Brain pericyte (primary cell): ENCODE data around the gene TNRC18.

ENCODE experiments used
- DNase-seq: peaks from one replicate; pipeline ENCODE4 v3.0.0-alpha.2; 2012; ENCODE audit warnings: low read depth, low spot score

TNRC18 gene

GRCh38 chr7:5450549-5451327, 27.1 kb upstream of the TNRC18 start:
- DNase-seq: no peak

DNA sequence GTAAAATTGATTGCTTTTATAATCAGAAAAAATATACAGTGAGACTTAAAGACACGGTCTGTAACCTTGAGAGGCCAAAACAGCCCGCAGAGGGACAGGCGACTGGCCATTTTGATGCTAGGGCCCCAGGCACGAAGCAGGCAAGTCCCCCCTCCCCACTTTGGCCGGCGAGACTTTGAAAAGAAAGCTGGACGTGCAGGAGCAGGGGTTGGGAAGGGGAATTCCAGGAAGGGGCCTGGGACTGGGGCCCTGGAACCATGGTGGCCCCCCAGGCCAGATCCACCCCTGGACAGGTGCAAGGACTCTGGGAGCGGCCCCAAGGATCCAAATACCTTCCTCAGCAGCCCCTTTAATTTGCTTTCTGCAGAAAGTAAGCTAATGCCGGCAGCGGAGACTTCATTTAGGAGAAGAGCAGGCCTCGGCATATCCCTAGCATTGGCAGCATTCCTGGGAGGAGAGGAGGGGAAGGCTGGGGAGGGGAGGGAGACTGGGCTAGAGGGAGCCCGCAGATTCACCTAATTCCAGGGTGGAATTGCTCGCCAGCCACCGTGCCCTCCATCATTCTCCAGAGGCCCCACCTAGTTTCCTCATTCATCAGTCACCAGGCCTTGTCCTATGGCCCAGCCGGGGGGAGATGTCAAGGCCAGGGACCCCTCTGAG, 24.9 kb upstream of the TNRC18 start:
- DNase-seq: no peak

DNA sequence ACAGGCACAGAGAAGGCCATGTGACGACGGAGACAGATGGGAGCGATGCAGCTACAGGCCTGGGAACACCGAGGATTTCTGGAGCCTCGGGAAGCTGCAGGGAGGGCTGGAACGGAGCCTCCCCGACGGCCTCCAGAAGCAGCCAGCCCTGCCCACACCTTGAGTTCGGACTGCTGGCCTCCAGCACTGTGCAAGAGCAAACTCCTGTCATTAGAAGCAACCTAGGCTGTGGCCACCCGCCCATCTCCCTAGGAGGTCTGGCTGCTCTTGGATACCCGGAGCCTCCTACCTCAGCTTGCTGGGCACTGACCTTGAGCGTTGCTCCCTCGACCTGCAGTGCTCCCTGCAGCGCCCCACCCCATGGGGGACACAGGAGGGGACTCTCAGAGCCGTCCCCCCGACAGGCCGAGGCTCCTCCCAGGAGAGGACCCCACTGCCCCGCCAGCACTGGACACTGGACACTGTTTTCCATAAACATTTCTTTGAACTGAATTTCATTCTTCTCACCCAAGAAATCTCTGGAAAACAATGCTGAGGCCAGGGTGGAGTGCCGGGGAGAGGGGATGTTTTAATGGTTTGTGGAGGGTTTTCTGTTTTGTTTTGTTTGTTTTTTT, 22.5 kb upstream of the TNRC18 start:
- no peak for DNase-seq

DNA sequence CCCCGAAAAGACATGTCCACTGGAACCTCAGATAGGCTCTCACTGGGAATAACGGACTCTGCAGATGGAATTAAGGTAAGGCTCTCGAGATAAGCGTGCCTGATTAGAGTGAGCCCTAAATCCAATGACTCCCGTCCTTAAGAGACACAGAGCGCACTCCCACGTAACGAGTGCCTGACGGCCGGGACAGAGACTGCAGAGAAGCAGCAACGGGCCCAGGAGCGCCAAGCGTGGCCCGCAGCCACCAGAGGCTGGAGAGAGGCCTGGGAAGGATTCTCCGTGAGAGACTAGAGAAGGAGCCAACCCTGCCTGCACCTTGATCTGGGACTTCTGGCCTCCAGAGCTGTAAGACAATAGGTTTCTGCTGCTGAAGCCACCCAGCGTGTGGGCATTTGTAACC, 20.0 kb upstream of the TNRC18 start:
- DNase-seq: no peak

DNA sequence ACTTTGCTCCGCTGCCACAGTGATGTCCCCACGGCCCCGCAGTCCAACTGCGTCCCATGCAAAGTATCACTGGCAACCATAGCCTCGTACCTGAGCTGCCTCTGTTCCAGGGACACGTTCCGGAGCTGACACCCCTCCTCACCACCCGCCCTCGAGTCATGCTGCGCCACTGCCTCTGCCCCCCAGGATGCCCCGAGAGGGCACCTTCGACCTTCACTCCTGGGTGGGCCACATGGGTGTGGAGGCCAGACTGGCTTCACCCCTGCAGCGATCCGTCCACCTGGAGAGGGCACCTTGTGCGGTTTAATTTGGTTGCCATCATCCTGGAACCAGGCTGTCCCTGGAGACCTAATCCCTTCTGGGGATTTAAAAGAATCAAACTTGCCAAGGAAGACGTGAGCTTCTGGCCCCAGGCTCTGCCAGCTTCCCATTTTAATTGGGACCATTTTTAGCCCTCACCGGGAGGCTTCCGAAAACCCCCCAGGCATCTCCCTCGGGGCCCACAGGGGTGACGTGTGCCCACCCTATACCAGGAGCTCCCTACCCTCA, 19.2 kb upstream of the TNRC18 start:
- DNase-seq: no peak

DNA sequence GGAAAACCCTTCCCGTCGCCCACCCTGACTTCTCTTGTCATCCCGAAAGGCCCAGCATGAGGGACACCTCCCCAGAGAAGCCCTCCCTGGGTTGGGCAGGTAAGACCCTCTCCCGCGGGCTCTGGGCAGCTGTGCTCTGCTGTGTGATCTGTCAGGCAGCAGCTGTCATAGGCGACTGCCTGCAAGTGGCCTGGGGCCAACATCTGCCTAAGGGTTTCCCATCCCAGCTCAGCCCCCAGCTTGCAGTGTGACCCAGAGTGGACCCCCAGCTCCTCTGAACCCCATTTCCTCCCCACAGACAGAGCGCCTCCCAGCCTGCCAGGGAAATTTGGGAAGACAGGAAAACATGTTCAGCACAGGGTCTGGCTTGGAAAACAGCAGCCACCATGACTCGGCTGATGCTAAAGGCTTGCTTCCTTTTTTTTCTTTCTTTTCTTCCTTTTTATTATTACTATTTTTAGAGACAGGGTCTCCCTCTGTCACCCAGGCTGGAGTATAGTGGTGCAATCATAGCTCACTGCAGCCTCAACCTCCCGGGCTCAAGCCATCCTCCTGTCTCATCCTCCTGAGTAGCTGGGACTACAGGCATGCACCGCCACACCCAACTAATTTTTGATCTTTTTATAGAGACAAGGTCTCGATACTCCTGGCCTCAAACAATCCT, 18.3 kb upstream of the TNRC18 start:
- DNase-seq: no peak

DNA sequence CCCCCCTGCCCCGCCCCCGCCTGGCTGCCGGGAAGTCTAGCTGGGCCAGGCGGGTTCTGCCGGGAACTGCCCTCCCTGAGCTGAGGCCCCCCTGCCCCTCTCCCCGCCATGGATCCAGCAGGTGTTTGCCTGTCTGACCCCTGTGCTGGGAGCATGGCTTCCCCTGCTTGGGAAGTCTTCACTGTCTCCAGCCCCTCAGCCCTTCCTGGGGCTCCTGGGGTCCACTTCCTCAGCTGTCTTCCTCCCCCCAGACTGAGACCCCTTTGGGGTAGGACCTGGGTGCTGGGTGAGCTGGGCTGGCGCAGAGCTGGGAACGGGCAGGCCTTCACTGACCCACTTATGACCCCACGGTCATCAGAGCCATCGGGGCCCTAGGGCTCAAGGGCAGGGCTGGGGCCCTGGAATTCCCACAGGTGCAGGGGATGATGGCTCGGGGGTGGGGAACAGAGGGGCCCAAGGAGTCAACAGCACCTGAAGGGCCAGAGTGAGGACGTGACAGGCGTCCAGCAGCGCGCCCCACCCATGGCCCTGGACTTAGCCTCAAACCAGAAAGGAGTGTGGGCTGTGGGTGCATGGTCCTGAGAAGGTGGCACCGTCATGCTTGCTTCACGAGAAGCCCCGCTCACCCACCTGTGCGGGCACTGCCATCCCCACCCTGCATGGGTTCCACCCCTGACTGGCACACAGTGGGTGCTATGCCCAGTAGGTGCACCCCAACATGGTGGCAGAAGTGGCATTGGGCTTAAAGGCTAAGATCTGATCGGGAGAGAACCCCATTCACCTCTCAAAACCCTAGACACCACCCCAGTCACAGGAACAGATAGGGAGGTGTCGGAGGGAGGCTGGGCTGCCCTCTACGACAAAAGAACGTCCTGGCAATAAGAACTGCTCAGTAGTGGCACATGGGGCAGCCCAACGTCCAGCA, 16.2 kb upstream of the TNRC18 start:
- DNase-seq: no peak

DNA sequence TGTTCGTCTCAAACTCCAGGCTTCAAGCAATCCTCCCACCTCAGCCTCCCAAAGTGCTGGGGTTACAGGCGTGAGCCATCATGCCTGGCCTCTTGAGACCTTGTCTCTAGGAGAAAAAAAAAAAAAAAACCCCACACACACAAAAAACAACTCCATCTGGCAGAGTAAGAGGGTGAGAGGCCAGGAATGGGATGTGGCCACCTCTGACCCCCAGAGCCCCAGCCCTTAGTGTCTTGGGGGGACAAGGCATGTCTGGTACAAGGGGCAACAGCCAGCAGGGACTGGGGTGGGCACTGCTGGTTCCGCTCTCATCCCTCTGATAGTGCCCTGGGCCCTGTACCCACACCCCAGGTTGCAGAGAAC, 15.6 kb upstream of the TNRC18 start:
- DNase-seq: no peak

DNA sequence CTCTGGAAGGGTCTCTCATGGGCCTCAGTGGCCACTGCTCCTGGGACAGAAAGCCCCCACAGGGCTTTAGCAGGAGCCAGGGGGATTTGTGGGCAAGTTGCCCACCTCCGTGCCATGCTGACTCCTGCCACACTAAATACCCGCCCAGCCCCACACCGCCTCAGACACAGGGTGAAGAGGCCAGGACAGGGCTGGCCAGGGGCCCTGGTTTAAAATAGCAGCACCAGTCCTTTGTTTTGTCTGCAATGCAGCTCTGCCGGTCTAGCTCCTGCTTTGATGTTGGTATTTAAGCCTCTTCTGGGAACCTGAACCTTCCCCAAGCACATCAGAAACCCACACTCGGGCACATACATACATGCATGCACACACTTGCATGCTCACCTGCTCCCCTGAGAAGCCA, 14.4 kb upstream of the TNRC18 start:
- no peak for DNase-seq

- DNase-seq: no peak
These were observed 13.8 kb upstream of the TNRC18 start for GRCh38 chr7:5437348-5437892.

GRCh38 chr7:5436003-5436678, 12.5 kb upstream of the TNRC18 start:
- DNase-seq: no peak

GRCh38 chr7:5435291-5436002, 11.8 kb upstream of the TNRC18 start:
- no peak for DNase-seq

DNA sequence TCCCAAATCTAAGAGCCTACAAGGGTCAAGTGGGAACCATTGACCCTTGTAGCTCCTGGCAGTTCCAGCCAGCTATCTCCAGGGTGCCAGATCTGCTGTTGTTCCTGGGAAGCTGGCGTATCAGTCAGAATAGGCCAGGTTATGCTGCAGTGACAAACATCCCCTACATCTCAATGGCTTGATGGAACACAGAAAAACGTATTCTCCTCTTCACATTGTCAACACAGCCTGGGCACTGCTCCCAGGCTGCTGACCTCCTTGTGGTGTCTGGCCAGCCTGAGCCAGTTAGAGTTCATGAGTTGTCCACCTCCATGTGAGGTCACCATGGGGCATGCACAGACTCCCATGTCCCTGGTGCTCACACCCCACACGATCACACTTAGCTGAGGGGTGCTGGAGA, 9.5 kb upstream of the TNRC18 start:
- no peak for DNase-seq

GRCh38 chr7:5432691-5433090, 9.1 kb upstream of the TNRC18 start:
- no peak for DNase-seq

DNA sequence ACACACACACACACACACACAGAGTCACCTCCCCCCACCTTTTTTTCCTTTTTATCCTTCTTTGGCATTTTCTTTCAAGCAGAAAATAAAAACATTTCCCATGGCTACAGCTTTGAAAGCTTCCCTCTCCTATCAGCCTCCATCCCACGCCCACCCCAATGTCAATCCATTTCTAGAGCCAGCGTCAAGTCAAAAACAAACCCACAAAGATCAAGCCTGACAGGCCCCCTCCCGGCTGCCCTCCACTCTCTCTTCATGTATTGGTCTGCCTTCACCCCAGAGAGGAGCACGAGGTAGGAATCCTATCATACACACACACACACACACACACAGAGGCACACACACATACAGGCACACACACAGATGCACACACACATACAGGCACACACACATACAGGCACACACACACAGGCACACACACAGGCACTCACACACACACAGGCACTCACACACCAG, 8.0 kb upstream of the TNRC18 start:
- no peak for DNase-seq

DNA sequence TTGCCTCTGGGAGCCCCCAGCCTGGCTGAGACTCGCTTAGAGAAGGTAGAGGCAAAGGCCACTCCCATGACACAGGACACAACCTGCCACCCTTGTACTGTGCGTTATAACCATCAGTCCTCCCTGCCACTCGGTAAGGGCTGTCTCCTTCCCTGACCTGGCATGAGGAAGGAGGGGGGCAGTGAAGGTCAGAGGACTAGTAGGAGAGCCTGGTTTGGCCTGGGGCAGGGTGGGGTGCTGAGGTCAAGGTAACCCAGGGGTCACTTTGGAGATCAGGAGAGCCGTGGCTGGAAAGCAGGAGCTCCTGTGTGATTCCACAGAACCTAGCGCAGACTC, 6.9 kb upstream of the TNRC18 start:
- DNase-seq: no peak

GRCh38 chr7:5429857-5430611, 6.4 kb upstream of the TNRC18 start:
- no peak for DNase-seq

- DNase-seq: no peak
These were observed 5.7 kb upstream of the TNRC18 start for GRCh38 chr7:5429253-5429856.
